CD14-positive monocyte (primary cell): Measurements from ENCODE around the gene DEPDC5. TPM values are rescaled to one million over a fixed set of nuclear protein-coding genes. Genes with fewer than 3 reads are reported as not detected.

Experiments used
- DNase-seq, 3 donors: peaks; one replicate each; pipeline ENCODE4 v3.0.0-alpha.2; 2011 to 2022
- H2AFZ ChIP-seq: 2 replicates; pipeline ENCODE4 v1.6.0; 2012; ENCODE audit warnings: mild to moderate bottlenecking, low read depth, low read length, inconsistent platforms; ENCODE audit not compliant: insufficient read depth, poor library complexity, severe bottlenecking
- H3K27ac ChIP-seq, 2 donors: 1 replicate in 1 of 2; 2 replicates in 1 of 2; pipeline ENCODE4 v1.5.1; 2012 to 2013; ENCODE audit warnings: low read length in 2 of 2, control low read depth in 1 of 2, inconsistent platforms in 1 of 2, low read depth in 1 of 2, mild to moderate bottlenecking in 1 of 2
- H3K27me3 ChIP-seq, 2 donors: one replicate each; pipeline versions ENCODE4 v1.6.0 to v1.6.1; 2011 to 2013; ENCODE audit warnings: low read length in 2 of 2; ENCODE audit not compliant: control insufficient read depth in 2 of 2, insufficient read depth in 2 of 2
- H3K36me3 ChIP-seq, 2 donors: replicated peaks in 1 of 2; 1 replicate in 1 of 2; 2 replicates in 1 of 2; pipeline versions ENCODE4 v1.5.1 to v1.6.1; 2012 to 2013; ENCODE audit warnings: low read length in 2 of 2, control low read depth in 1 of 2, inconsistent platforms in 1 of 2, mild to moderate bottlenecking in 1 of 2; ENCODE audit not compliant: insufficient read depth in 2 of 2, control insufficient read depth in 1 of 2
- H3K4me1 ChIP-seq, 2 donors: 1 replicate in 1 of 2; 2 replicates in 1 of 2; pipeline versions ENCODE4 v1.5.1 to v1.6.1; 2012 to 2013; ENCODE audit warnings: low read length in 2 of 2, control low read depth in 1 of 2, inconsistent platforms in 1 of 2, mild to moderate bottlenecking in 1 of 2, moderate library complexity in 1 of 2; ENCODE audit not compliant: insufficient read depth in 2 of 2, control insufficient read depth in 1 of 2
- H3K4me2 ChIP-seq: replicated peaks from 2 replicates; pipeline ENCODE3; 2012; ENCODE audit warnings: low read length, moderate library complexity, mild to moderate bottlenecking; ENCODE audit not compliant: poor library complexity, severe bottlenecking; ENCODE audit errors: extremely low read depth
- H3K4me3 ChIP-seq, 3 experiments: fragments of 200-600 bp in 1 of 3; sonication (generic) in 1 of 3; replicated peaks in 1 of 3; 1 replicate in 2 of 3; 2 replicates in 1 of 3; pipeline ENCODE4 v1.5.1; 2011 to 2013; ENCODE audit warnings: low read length in 3 of 3, mild to moderate bottlenecking in 3 of 3, control low read depth in 2 of 3, low read depth in 2 of 3, inconsistent platforms in 1 of 3, moderate library complexity in 1 of 3
- H3K79me2 ChIP-seq: 2 replicates; pipeline ENCODE4 v1.6.0; 2012; ENCODE audit warnings: mild to moderate bottlenecking, control low read depth, inconsistent platforms, low read length, moderate library complexity; ENCODE audit not compliant: insufficient read depth
- H3K9ac ChIP-seq: 2 replicates; pipeline ENCODE4 v1.6.0; 2017; ENCODE audit warnings: low read length, mild to moderate bottlenecking; ENCODE audit not compliant: insufficient read depth, poor library complexity, severe bottlenecking
- H3K9me3 ChIP-seq, 2 donors: replicated peaks in 1 of 2; 1 replicate in 1 of 2; 2 replicates in 1 of 2; pipeline versions ENCODE4 v1.5.1 to v1.6.1; 2012 to 2013; ENCODE audit warnings: low read length in 2 of 2, control low read depth in 1 of 2; ENCODE audit not compliant: control insufficient read depth in 1 of 2, insufficient read depth in 1 of 2
- H4K20me1 ChIP-seq: 2 replicates; pipeline ENCODE4 v1.6.0; 2012; ENCODE audit warnings: mild to moderate bottlenecking, low read length, control low read depth, moderate library complexity; ENCODE audit not compliant: insufficient read depth
- H3K27ac Mint-ChIP-seq, 7 donors: one replicate each; pipeline ENCODE4 v1.8.0; 2020; ENCODE audit warnings: mild to moderate bottlenecking in 7 of 7, mixed read lengths in 7 of 7, moderate library complexity in 6 of 7, inconsistent platforms in 2 of 7
- H3K27me3 Mint-ChIP-seq, 3 donors: one replicate each; pipeline ENCODE4 v1.8.0; 2021 to 2022; ENCODE audit warnings: low read depth in 3 of 3, mild to moderate bottlenecking in 3 of 3, mixed read lengths in 3 of 3, moderate library complexity in 3 of 3, inconsistent platforms in 1 of 3
- H3K36me3 Mint-ChIP-seq, 2 donors: one replicate each; pipeline ENCODE4 v1.8.0; 2020; ENCODE audit warnings: mixed read lengths in 2 of 2, inconsistent platforms in 1 of 2, mild to moderate bottlenecking in 1 of 2
- H3K4me1 Mint-ChIP-seq: one replicate; pipeline ENCODE4 v1.8.0; 2020; ENCODE audit warnings: mild to moderate bottlenecking, mixed read lengths
- H3K4me3 Mint-ChIP-seq, 2 donors: one replicate each; pipeline ENCODE4 v1.8.0; 2020; ENCODE audit warnings: mild to moderate bottlenecking in 2 of 2, mixed read lengths in 2 of 2, moderate library complexity in 1 of 2
- H3K9me3 Mint-ChIP-seq, 7 donors: one replicate each; pipeline ENCODE4 v1.8.0; 2020 to 2022; ENCODE audit warnings: mixed read lengths in 7 of 7, mild to moderate bottlenecking in 6 of 7, moderate library complexity in 6 of 7, inconsistent platforms in 2 of 7
- WGBS: methylation state at CpG from one replicate; pipeline ENCODE4 v1.1.5; 2013; ENCODE audit warnings: missing lambda C conversion rate; ENCODE audit not compliant: insufficient coverage; 5-methylcytosine and 5-hydroxymethylcytosine counted together
- intact Hi-C, 2 donors: fragments of 100-400 bp; cut with micrococcal nuclease; formaldehyde crosslinking; loops; one replicate each; pipeline versions ENCODE4 v1.15.0 to v1.15.1; 2023
- polyA plus RNA-seq, 3 donors: library from polyadenylated mRNA; depleted of rRNA in 1 of 3; unstranded in 2 of 3; stranded (reverse) in 1 of 3; fragments of 300-500 nt in 2 of 3; fragments of >200 nt in 1 of 3; fragmentation: Illumina TruSeq in 2 of 3; gene quantifications; 1 replicate in 2 of 3; 2 replicates in 1 of 3; pipeline ENCODE4 v1.2.3, GENCODE V29; 2012 to 2021
- TF ChIP-seq, protein P1 (sequence below): fragments of 200-600 bp; IDR thresholded peaks from one replicate; pipeline ENCODE4 v1.8.0; 2022; ENCODE audit warnings: antibody characterized with exemption, mild to moderate bottlenecking

Gene DEPDC5
- polyA plus RNA-seq, 3 donors, result 2.2 to 19.5 (median 4.1) TPM

DNA sequence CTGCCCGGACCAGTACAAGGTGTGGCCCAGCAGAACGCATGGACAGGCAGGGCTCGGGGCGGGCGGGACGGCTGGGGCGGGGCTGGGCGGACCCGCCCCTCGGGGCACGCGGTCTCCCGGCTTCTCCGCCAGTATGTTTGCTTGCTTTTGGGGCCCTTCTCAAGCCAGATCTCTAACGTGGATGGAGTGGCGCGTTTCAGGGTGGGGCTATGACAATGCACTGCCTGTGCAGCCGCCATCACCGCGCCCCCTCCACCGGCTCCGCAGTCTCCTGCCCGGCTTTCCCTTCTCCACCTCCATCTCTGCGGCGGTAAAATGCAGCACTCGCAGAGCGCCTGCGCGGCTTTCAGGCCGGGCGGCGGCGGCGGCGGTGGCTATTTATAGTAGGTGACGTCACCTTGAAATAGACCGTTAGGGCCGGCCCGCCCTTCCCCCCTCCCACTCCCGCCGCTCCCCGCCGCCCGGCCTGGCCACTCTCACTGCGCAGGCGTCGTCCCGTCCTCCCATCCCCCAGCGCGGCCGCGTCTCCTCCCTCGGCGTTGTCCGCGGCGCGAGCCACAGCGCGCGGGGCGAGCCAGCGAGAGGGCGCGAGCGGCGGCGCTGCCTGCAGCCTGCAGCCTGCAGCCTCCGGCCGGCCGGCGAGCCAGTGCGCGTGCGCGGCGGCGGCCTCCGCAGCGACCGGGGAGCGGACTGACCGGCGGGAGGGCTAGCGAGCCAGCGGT, 190.3 kb downstream of the DEPDC5 start, which contains the start of gene YWHAH:
Gene YWHAH (plus strand): TSS at position 558 of the 722 bp plus-strand sequence. CDS start 199 bp downstream, outside the sequence.
- H3K4me3 ChIP-seq, result peak within 1 kb of the TSS; percentile 79 to 99 (median 96)
- H4K20me1 ChIP-seq, result peaks cover 42% of the 10 kb centered on the region
- Mint-ChIP-seq H3K4me3 (peak within 1 kb of the TSS in 1 of 2 donors; percentile 93), H3K27ac (peak within 1 kb of the TSS; percentile 87 to 96 (median 94)), H3K4me1 (peaks cover 34% of the 10 kb centered on the region), H3K27me3 (peaks cover 0 to 3% (median 0%) of the 10 kb centered on the region in 3 donors), H3K9me3 (no peaks in the 10 kb centered on the region), H3K36me3 (peaks cover 9 to 13% of the 10 kb centered on the region in 2 donors)
- intact Hi-C loops, result loop anchor here (5.0 to 10.0 kb wide), 4 partner anchors 189 to 309 kb away; partner anchors contain the start of genes DEPDC5 (in 2 of the 2), PISD (in 2 of the 2) and PRR14L (in 2 of the 2)
- H3K4me2 ChIP-seq, result peak within 1 kb of the TSS; percentile 99
- DNase-seq, result peak; percentile 92 to 95 (median 93)
- peak within 1 kb of the TSS; percentile 78 for H3K9ac ChIP-seq
- peak within 1 kb of the TSS; percentile 90 for H2AFZ ChIP-seq
- H3K9me3 ChIP-seq, result no peaks in the 10 kb centered on the region
- peaks cover 46% of the 10 kb centered on the region for H3K79me2 ChIP-seq
- peaks cover 8 to 18% of the 10 kb centered on the region in 2 donors for H3K36me3 ChIP-seq
- TF ChIP-seq, protein P1, sequence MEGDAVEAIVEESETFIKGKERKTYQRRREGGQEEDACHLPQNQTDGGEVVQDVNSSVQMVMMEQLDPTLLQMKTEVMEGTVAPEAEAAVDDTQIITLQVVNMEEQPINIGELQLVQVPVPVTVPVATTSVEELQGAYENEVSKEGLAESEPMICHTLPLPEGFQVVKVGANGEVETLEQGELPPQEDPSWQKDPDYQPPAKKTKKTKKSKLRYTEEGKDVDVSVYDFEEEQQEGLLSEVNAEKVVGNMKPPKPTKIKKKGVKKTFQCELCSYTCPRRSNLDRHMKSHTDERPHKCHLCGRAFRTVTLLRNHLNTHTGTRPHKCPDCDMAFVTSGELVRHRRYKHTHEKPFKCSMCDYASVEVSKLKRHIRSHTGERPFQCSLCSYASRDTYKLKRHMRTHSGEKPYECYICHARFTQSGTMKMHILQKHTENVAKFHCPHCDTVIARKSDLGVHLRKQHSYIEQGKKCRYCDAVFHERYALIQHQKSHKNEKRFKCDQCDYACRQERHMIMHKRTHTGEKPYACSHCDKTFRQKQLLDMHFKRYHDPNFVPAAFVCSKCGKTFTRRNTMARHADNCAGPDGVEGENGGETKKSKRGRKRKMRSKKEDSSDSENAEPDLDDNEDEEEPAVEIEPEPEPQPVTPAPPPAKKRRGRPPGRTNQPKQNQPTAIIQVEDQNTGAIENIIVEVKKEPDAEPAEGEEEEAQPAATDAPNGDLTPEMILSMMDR, result no peak
- H3K27me3 ChIP-seq, result no peaks in the 10 kb centered on the region
- peaks cover 40 to 49% of the 10 kb centered on the region in 2 donors for H3K4me1 ChIP-seq
- peak within 1 kb of the TSS; percentile 79 to 85 for H3K27ac ChIP-seq
- under 1% methylated on average over 69 of the region's 86 CpGs for WGBS

DNA sequence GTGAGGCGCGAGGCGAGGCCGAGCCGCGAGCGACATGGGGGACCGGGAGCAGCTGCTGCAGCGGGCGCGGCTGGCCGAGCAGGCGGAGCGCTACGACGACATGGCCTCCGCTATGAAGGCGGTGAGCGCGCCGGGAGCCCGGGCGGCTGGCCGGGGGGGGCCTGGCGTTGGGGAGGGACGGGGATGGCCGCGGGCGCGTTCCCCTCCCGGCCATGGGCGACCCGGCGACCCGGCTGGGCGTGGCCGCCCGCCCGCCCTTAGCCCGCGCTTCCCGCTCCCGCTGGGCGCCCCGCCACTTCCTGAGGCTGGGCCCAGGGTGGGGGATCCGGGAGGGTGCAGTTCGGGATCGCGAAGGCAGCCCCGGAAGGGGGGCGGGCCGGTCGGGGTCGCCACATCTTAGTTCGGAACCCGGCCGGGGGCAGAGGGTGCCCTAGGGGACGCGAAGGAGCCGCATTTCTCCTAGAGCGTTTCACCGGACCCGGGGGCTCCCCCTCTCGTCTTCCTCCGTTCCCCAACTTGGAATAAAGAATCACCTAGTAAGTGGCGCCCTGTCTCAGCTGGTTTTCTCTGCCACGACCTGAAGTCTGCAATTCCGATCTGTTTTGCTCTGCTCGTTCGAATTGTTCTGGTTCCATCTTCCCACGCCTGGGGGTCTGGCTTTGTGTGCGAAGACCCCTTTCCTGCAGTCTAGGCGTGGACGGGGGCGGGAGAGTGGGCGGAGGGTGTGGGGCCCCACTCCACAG, 191.1 kb downstream of the DEPDC5 start:
- Histone ChIP-seq H3K36me3 (peaks cover 12 to 25% of the 10 kb centered on the region in 2 donors), H3K79me2 (peaks cover 53% of the 10 kb centered on the region), H4K20me1 (peaks cover 49% of the 10 kb centered on the region), H2AFZ (peak overlapping the region; percentile 77), H3K27me3 (no peaks in the 10 kb centered on the region), H3K4me2 (peak overlapping the region; percentile 99), H3K9ac (peak overlapping the region; percentile 78), H3K4me1 (peaks cover 40 to 49% of the 10 kb centered on the region in 2 donors), H3K27ac (peak overlapping the region; percentile 42 to 85), H3K4me3 (peak overlapping the region; percentile 79 to 99 (median 96)), H3K9me3 (no peaks in the 10 kb centered on the region)
- Mint-ChIP-seq H3K4me3 (peak overlapping the region in 1 of 2 donors; percentile 51), H3K27me3 (peaks cover 0 to 1% (median 0%) of the 10 kb centered on the region in 3 donors), H3K4me1 (peaks cover 34% of the 10 kb centered on the region), H3K9me3 (no peaks in the 10 kb centered on the region), H3K36me3 (peaks cover 15 to 20% of the 10 kb centered on the region in 2 donors), H3K27ac (peak overlapping the region in 1 of 7 donors; percentile 50)
- no peak for DNase-seq
- intact Hi-C loops, result loop anchor here (5.0 to 10.0 kb wide), 4 partner anchors 190 to 310 kb away; partner anchors contain the start of genes DEPDC5 (in 2 of the 2), PISD (in 2 of the 2) and PRR14L (in 2 of the 2)
- TF ChIP-seq, protein P1, result no peak
- 1% methylated on average over 72 of the region's 76 CpGs for WGBS
